ENCODE measurements around the gene S100A4.

DNA sequence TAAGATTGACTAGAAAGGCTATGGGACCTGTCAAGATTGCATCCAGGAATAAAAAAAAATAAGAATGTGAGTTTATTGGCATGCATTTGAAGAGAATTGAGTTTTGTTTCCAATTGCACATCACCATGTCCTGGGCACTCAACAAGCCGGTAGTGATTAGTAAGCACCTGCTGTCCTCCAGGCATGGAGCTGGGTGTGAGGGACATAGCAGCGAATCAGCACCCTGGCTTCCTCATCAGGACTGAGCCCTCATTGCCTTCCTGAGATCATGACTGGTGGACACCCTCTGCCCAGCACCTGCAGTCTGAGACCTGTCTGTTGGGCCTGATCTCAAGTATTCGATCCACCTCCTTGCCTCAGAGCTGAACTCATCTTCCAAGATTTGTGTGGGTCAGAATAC is 36.6 kb downstream of the S100A4 start:
- TF ChIP-seq, protein P1, sequence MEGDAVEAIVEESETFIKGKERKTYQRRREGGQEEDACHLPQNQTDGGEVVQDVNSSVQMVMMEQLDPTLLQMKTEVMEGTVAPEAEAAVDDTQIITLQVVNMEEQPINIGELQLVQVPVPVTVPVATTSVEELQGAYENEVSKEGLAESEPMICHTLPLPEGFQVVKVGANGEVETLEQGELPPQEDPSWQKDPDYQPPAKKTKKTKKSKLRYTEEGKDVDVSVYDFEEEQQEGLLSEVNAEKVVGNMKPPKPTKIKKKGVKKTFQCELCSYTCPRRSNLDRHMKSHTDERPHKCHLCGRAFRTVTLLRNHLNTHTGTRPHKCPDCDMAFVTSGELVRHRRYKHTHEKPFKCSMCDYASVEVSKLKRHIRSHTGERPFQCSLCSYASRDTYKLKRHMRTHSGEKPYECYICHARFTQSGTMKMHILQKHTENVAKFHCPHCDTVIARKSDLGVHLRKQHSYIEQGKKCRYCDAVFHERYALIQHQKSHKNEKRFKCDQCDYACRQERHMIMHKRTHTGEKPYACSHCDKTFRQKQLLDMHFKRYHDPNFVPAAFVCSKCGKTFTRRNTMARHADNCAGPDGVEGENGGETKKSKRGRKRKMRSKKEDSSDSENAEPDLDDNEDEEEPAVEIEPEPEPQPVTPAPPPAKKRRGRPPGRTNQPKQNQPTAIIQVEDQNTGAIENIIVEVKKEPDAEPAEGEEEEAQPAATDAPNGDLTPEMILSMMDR (conservative IDR thresholded peaks at IDR 0.05; ENCODE audit: low read length), result no peak
- no peak for TF ChIP-seq EZH2phosphoT487 (IDR thresholded peaks at IDR 0.05; ENCODE audit: borderline replicate concordance)

Data from Loucy (cell line).